SU-DHL-6 (cell line): Measurements from ENCODE around the gene OR51A2.

Experiments used
- CTCF ChIP-seq: fragments of 200-600 bp; sonication (generic); IDR thresholded peaks from one replicate; pipeline ENCODE4 v1.5.1; 2017; ENCODE audit warnings: antibody characterized with exemption, mild to moderate bottlenecking, low read length, moderate library complexity; ENCODE audit not compliant: insufficient read depth, poor library complexity, severe bottlenecking
- EZH2phosphoT487 ChIP-seq: fragments of 200-600 bp; sonication (generic), shearing (Covaris generic); conservative IDR thresholded peaks from 2 replicates; pipeline ENCODE4 v1.6.1; 2018; ENCODE audit warnings: mild to moderate bottlenecking, antibody characterized with exemption, low read length, moderate library complexity, mixed read lengths

- TF ChIP-seq EZH2phosphoT487 = no peak
- TF ChIP-seq CTCF = no peak
Observed at GRCh38 chr11:4960877-4961276, 5.4 kb upstream of the OR51A2 start.
